ENCODE results near the gene WDR83. TPM values are rescaled to one million over a fixed set of nuclear protein-coding genes. Genes with fewer than 3 reads are reported as not detected.

The WDR83 gene
- total RNA-seq, 1 donor from 2014 or later: 16.3 TPM

DNA sequence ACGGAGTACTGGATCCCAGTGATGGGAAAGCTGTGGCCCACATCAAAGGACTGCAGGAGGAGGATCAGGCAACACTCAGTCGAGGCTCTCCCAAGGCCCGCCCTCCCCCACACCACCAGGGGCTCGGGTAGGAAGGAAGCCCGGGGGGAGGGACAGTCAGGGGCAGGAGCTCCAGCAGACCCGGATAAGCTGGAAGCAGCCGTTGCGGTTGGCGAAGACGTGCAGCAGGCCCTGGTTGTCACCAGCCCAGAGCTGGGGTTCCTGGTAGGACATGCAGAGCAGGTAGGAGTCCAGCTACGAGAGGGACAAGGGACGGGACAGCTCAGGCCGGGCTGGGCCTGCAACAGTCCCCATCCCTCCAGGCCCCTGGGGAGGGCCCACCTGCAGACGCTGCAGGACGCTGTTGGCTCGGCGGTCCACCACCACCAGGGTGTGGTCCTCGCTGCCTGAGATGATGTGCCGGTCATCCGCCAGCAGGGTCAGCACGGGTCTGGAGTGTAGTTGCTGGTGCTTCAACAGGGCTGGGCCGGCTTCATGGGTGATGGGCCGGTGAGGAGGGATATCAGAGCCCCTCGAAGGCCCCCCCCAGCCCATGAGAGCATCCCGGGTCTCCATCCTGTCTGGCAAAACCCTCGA is 23.1 kb downstream of the WDR83 start:
- no peak overlapping the region for H3K4me3 Mint-ChIP-seq (ENCODE audit: unreplicated experiment)
- peaks cover 4% of the 10 kb centered on the region for H3K36me3 Mint-ChIP-seq (ENCODE audit: unreplicated experiment)
- TF ChIP-seq, protein P1, sequence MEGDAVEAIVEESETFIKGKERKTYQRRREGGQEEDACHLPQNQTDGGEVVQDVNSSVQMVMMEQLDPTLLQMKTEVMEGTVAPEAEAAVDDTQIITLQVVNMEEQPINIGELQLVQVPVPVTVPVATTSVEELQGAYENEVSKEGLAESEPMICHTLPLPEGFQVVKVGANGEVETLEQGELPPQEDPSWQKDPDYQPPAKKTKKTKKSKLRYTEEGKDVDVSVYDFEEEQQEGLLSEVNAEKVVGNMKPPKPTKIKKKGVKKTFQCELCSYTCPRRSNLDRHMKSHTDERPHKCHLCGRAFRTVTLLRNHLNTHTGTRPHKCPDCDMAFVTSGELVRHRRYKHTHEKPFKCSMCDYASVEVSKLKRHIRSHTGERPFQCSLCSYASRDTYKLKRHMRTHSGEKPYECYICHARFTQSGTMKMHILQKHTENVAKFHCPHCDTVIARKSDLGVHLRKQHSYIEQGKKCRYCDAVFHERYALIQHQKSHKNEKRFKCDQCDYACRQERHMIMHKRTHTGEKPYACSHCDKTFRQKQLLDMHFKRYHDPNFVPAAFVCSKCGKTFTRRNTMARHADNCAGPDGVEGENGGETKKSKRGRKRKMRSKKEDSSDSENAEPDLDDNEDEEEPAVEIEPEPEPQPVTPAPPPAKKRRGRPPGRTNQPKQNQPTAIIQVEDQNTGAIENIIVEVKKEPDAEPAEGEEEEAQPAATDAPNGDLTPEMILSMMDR (IDR thresholded peaks at IDR 0.05; ENCODE audit: partially characterized antibody, unreplicated experiment): no peak

GRCh38 chr19:12692960-12693359 is 26.4 kb downstream of the WDR83 start:
- no peaks in the 10 kb centered on the region for H3K36me3 Mint-ChIP-seq (ENCODE audit: unreplicated experiment)
- no peak for DNase-seq
- TF ChIP-seq, protein P1 (IDR thresholded peaks at IDR 0.05; ENCODE audit: partially characterized antibody, unreplicated experiment): no peak
- H3K27me3 Mint-ChIP-seq (ENCODE audit: unreplicated experiment): peaks cover 2% of the 10 kb centered on the region
- no peaks in the 10 kb centered on the region for H3K4me1 Mint-ChIP-seq (ENCODE audit: low read depth, unreplicated experiment)
- peaks cover 5% of the 10 kb centered on the region for H3K9me3 Mint-ChIP-seq (ENCODE audit: unreplicated experiment)
- H3K27ac Mint-ChIP-seq (ENCODE audit: unreplicated experiment): no peak overlapping the region
- no peak overlapping the region for H3K4me3 Mint-ChIP-seq (ENCODE audit: unreplicated experiment)

More for the DNA sequence above, 23.1 kb downstream of the WDR83 start:
- peaks cover 4% of the 10 kb centered on the region for H3K9me3 Mint-ChIP-seq (ENCODE audit: unreplicated experiment)
- no peak overlapping the region for H3K27ac Mint-ChIP-seq (ENCODE audit: unreplicated experiment)
- no peak for DNase-seq
- H3K4me1 Mint-ChIP-seq (ENCODE audit: low read depth, unreplicated experiment): peaks cover 1% of the 10 kb centered on the region
- H3K27me3 Mint-ChIP-seq (ENCODE audit: unreplicated experiment): peaks cover 4% of the 10 kb centered on the region

- Mint-ChIP-seq H3K4me1 (ENCODE audit: low read depth, unreplicated experiment) (no peaks in the 10 kb centered on the region), H3K9me3 (ENCODE audit: unreplicated experiment) (peaks cover 7% of the 10 kb centered on the region), H3K36me3 (ENCODE audit: unreplicated experiment) (no peaks in the 10 kb centered on the region), H3K27ac (ENCODE audit: unreplicated experiment) (no peak overlapping the region), H3K4me3 (ENCODE audit: unreplicated experiment) (no peak overlapping the region), H3K27me3 (ENCODE audit: unreplicated experiment) (peaks cover 2% of the 10 kb centered on the region)
- no peak for DNase-seq
- TF ChIP-seq, protein P1 (IDR thresholded peaks at IDR 0.05; ENCODE audit: partially characterized antibody, unreplicated experiment): no peak
These were observed 28.0 kb downstream of the WDR83 start for GRCh38 chr19:12694641-12695040.

- Mint-ChIP-seq H3K9me3 (ENCODE audit: unreplicated experiment) (peaks cover 7% of the 10 kb centered on the region), H3K4me3 (ENCODE audit: unreplicated experiment) (no peak overlapping the region), H3K27me3 (ENCODE audit: unreplicated experiment) (peaks cover 2% of the 10 kb centered on the region), H3K4me1 (ENCODE audit: low read depth, unreplicated experiment) (no peaks in the 10 kb centered on the region), H3K36me3 (ENCODE audit: unreplicated experiment) (no peaks in the 10 kb centered on the region), H3K27ac (ENCODE audit: unreplicated experiment) (no peak overlapping the region)
- TF ChIP-seq, protein P1 (IDR thresholded peaks at IDR 0.05; ENCODE audit: partially characterized antibody, unreplicated experiment): no peak
- DNase-seq: no peak
These were observed 28.5 kb downstream of the WDR83 start for GRCh38 chr19:12695096-12695495.

GRCh38 chr19:12695514-12695913 is 28.9 kb downstream of the WDR83 start:
- DNase-seq: no peak
- peak overlapping the region; percentile 73 for H3K4me3 Mint-ChIP-seq (ENCODE audit: unreplicated experiment)
- H3K9me3 Mint-ChIP-seq (ENCODE audit: unreplicated experiment): peaks cover 7% of the 10 kb centered on the region
- no peaks in the 10 kb centered on the region for H3K36me3 Mint-ChIP-seq (ENCODE audit: unreplicated experiment)
- no peak overlapping the region for H3K27ac Mint-ChIP-seq (ENCODE audit: unreplicated experiment)
- H3K4me1 Mint-ChIP-seq (ENCODE audit: low read depth, unreplicated experiment): no peaks in the 10 kb centered on the region
- TF ChIP-seq, protein P1 (IDR thresholded peaks at IDR 0.05; ENCODE audit: partially characterized antibody, unreplicated experiment): no peak
- peaks cover 2% of the 10 kb centered on the region for H3K27me3 Mint-ChIP-seq (ENCODE audit: unreplicated experiment)

All from glutamatergic neuron (in vitro differentiated cells).